Ovary (tissue), 3 donors: Measurements from ENCODE around the gene GAS5.

Experiments
- CTCF ChIP-seq, 3 donors: fragments of 450-650 bp in 2 of 3; fragments of 200-600 bp in 1 of 3; IDR thresholded peaks; one replicate each; pipeline versions ENCODE4 v1.5.1 to v1.8.0; 2016 to 2022; ENCODE audit warnings: antibody characterized with exemption in 3 of 3, mild to moderate bottlenecking in 1 of 3
- EP300 ChIP-seq: sonication (generic); formaldehyde crosslinking; IDR thresholded peaks from one replicate; pipeline ENCODE4 v1.6.1; 2017; ENCODE audit warnings: antibody characterized with exemption
- POLR2A ChIP-seq: fragments of 450-650 bp; IDR thresholded peaks from one replicate; pipeline ENCODE4 v1.6.1; 2017; ENCODE audit warnings: antibody characterized with exemption, mild to moderate bottlenecking, moderate library complexity
- donor health status: DM: no; HTN: no; CAD: no.

DNA sequence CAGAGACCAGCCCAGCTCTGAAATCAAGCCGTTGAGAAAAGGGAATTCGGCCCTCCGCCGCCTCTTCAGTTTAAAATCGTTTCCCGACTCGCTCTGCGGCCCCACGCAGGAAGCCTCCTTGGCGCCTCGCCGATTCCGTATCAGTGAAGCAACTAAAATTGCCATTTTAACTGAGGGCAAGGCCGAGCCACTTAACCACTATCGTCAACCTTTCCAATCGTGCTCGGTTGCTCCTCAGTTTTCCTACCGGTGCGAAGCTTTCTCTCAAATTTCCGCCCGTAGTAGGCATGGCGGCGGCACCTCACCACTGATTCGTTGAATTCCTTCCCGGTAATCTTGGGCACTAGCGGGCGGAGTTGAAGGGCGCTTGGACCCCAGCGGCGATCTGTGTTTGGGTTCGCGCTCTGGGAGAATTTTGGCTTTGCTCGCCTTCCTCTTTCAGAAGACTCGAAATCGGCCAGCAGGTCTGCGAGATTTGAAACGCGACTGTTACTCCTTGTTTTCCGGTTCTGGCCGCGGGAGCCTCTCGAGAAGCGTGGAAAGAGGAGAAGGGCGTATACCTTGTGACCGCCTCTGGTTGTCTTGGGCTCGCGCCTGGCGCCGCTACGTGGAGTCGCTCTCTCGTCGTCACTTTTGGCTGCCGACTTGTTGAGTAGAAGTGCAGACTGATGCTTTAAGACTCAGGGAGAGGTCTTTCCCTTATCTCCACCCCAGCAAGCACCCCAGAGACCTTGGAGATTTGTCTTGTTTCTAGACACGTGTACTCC, 43.3 kb downstream of the GAS5 start, which contains the start of the genes CENPL and DARS2:
- TF ChIP-seq CTCF (IDR thresholded peaks at IDR 0.05): no peak
- TF ChIP-seq POLR2A: no peak
- no peak for TF ChIP-seq EP300
